Measurements from ENCODE around the gene TDRD6.

DNA sequence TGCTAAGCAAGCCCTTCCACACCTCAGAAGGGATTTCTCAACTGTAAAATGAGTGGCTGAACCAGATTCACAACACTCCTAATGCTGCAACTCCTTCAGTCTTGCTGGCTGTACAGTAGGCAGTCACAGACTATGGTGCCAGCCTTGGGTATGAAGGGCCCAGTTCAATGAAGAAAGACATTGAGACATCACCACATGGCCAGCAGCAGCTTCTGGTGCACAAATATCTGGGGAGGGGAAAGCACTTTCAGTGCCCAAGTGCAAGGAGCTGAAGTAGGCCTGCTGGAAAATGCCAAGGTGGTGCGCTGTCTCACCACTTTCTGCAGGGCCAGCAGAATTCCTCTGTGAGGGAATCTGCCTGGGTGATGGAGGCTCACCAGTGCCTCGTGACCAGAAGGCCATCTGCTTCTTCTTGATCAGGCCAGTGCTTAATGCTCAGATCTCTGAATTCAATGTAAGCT lies 45.7 kb downstream of the TDRD6 start:
- TF ChIP-seq POLR2A (IDR thresholded peaks at IDR 0.05): no peak
- no peak for TF ChIP-seq CTCF (IDR thresholded peaks at IDR 0.05)

Measured in uterus (tissue), 2 donors.